Measurements from ENCODE around the gene HOXB9.

DNA sequence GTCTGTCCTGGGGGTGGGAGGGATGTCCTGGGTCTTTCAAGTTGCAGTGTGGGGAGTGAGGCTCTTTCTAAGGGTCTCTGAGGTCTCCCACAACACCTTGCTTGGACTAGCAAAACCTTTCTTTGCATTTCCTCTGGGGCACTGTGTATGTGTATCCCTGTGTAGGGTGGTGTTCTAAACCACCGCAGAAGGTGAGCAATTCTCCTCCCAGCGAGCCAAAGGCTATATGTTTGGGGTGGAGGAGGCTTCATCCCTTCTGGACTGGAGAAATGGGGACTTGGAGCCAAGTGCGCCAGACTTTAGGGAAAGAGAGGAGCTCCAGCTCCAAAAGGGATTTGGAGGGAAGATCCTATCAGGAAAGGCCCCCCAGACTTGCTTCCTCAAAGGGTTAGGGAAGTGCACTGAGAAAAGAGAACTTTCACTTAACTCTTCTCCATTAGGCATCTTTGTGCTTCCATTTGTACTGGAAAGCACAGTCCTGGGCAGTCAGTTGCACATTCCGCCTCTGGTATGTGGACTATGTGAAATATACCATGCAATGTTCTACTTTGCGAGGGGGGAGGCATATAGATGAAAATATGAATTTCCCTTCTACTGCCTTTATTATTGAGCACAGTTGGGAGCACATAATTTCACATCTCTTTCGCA, 18.9 kb upstream of the HOXB9 start:
- TF ChIP-seq, protein P1, sequence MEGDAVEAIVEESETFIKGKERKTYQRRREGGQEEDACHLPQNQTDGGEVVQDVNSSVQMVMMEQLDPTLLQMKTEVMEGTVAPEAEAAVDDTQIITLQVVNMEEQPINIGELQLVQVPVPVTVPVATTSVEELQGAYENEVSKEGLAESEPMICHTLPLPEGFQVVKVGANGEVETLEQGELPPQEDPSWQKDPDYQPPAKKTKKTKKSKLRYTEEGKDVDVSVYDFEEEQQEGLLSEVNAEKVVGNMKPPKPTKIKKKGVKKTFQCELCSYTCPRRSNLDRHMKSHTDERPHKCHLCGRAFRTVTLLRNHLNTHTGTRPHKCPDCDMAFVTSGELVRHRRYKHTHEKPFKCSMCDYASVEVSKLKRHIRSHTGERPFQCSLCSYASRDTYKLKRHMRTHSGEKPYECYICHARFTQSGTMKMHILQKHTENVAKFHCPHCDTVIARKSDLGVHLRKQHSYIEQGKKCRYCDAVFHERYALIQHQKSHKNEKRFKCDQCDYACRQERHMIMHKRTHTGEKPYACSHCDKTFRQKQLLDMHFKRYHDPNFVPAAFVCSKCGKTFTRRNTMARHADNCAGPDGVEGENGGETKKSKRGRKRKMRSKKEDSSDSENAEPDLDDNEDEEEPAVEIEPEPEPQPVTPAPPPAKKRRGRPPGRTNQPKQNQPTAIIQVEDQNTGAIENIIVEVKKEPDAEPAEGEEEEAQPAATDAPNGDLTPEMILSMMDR (conservative IDR thresholded peaks at IDR 0.05 in 1 of 2, IDR thresholded peaks at IDR 0.05 in 1 of 2; ENCODE audit: low read depth in 1 of 2, low read length in 2 of 2): no peak
- TF ChIP-seq EZH2 (IDR thresholded peaks at IDR 0.05; ENCODE audit: low read length, missing control alignments): no peak

All from fibroblast of lung (primary cell).